Transverse colon (tissue), 4 donors: ENCODE measurements around the gene ETV6. TPM values are rescaled to one million over a fixed set of nuclear protein-coding genes. Genes with fewer than 3 reads are reported as not detected.

Experiments used
- DNase-seq: peaks from one replicate; pipeline ENCODE4 v3.0.0-alpha.2; 2019
- H3K27ac ChIP-seq, 4 donors: fragments of 200-600 bp; sonication (generic); 2 replicates each; pipeline ENCODE4 v1.5.1; 2016 to 2018; ENCODE audit warnings: inconsistent platforms in 4 of 4
- H3K27me3 ChIP-seq: fragments of 200-600 bp; sonication (generic); 2 replicates; pipeline ENCODE4 v1.5.1; 2017; ENCODE audit warnings: inconsistent platforms
- H3K36me3 ChIP-seq, 4 donors: fragments of 200-600 bp; sonication (generic); 2 replicates each; pipeline ENCODE4 v1.5.1; 2017 to 2019; ENCODE audit warnings: inconsistent platforms in 4 of 4
- H3K4me1 ChIP-seq, 4 donors: fragments of 200-600 bp; sonication (generic); 2 replicates each; pipeline ENCODE4 v1.5.1; 2017 to 2020; ENCODE audit warnings: inconsistent platforms in 4 of 4
- H3K4me3 ChIP-seq, 4 donors: fragments of 200-600 bp; sonication (generic); 1 replicate in 1 of 4; 2 replicates in 3 of 4; pipeline versions ENCODE4 v1.5.1 to v1.6.1; 2017 to 2019; ENCODE audit warnings: inconsistent platforms in 4 of 4
- H3K9me3 ChIP-seq, 2 donors: fragments of 200-600 bp; sonication (generic); 2 replicates each; pipeline ENCODE4 v1.5.1; 2017 to 2019; ENCODE audit warnings: inconsistent platforms in 2 of 2
- EP300 ChIP-seq: sonication (generic); formaldehyde crosslinking; IDR thresholded peaks from one replicate; pipeline ENCODE4 v1.6.1; 2017; ENCODE audit warnings: antibody characterized with exemption, low read depth
- POLR2A ChIP-seq: fragments of 450-650 bp; IDR thresholded peaks from one replicate; pipeline ENCODE4 v1.6.1; 2016; ENCODE audit warnings: antibody characterized with exemption, mild to moderate bottlenecking, moderate library complexity
- POLR2AphosphoS5 ChIP-seq, 3 donors: sonication (generic); formaldehyde crosslinking; IDR thresholded peaks; one replicate each; pipeline ENCODE4 v1.6.1; 2016; ENCODE audit warnings: antibody characterized with exemption in 3 of 3
- WGBS, 2 donors: methylation state at CpG; one replicate each; pipeline ENCODE4 v1.1.5; 2018; ENCODE audit warnings: low coverage in 1 of 2; 5-methylcytosine and 5-hydroxymethylcytosine counted together
- in situ Hi-C, 4 donors: fragments of 200-750 bp; cut with MboI; loops; one replicate each; pipeline versions ENCODE4 v1.15.0 to v1.15.1; 2017; ENCODE audit warnings: low sequenced_read_pairs in 3 of 4, low pct_ligation_motif_present in 1 of 4, low pct_unique_long_range_greater_than_20kb in 1 of 4
- intact Hi-C: fragments of 100-400 bp; cut with DNase I; formaldehyde crosslinking; loops from one replicate; pipeline ENCODE4 v1.15.1; 2023; ENCODE audit warnings: low total_unique reads
- total RNA-seq, 4 donors: library from RNA; depleted of rRNA; stranded (reverse); fragments of >200 nt; gene quantifications; one replicate each; pipeline ENCODE4 v1.1.0, GENCODE V29; 2016
- TF ChIP-seq, protein P1 (sequence below), 5 experiments: fragments of 200-600 bp in 3 of 5; fragments of 450-650 bp in 2 of 5; sonication (generic) in 3 of 5; IDR thresholded peaks; 1 replicate in 2 of 5; 2 replicates in 3 of 5; pipeline ENCODE4 v1.5.1; 2016 to 2017; ENCODE audit warnings: antibody characterized with exemption in 5 of 5, inconsistent platforms in 3 of 5, mild to moderate bottlenecking in 2 of 5, moderate library complexity in 1 of 5

ETV6 gene
- total RNA-seq, 4 donors from 2014 or later: 19.9 to 47.9 (median 41.0) TPM

DNA sequence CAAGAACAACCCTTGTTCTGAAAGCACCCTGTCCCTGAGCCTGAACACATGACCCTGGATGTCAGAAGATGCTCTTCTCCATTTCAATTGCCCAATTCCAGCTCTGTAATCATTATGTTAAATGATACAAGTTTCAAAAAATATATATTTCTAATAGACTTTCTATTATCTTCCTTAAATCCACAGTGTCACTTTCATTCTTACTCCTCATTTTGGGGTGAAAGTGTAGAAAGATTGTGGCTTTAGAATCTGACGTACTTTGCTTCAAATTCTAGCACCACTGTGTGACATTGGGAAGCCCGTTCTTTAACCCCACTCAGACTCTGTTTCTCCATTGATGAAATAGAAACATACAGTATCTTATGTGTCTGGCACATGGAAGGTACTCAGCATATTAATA, 83.2 kb downstream of the ETV6 start:
- Histone ChIP-seq H3K36me3 (no peaks in the 10 kb centered on the region), H3K27ac (peak overlapping the region in 3 of 4 donors; percentile 79 to 84 (median 83)), H3K4me1 (peaks cover 31 to 51% (median 41%) of the 10 kb centered on the region in 4 donors), H3K4me3 (no peak overlapping the region), H3K9me3 (no peaks in the 10 kb centered on the region), H3K27me3 (no peaks in the 10 kb centered on the region)
- in situ Hi-C loops: no loop called here
- WGBS, 2 donors: 83 to 90% methylated on average over 2 of the region's 2 CpGs
- no peak for DNase-seq
- intact Hi-C loops: no loop called here
- TF ChIP-seq, protein P1, sequence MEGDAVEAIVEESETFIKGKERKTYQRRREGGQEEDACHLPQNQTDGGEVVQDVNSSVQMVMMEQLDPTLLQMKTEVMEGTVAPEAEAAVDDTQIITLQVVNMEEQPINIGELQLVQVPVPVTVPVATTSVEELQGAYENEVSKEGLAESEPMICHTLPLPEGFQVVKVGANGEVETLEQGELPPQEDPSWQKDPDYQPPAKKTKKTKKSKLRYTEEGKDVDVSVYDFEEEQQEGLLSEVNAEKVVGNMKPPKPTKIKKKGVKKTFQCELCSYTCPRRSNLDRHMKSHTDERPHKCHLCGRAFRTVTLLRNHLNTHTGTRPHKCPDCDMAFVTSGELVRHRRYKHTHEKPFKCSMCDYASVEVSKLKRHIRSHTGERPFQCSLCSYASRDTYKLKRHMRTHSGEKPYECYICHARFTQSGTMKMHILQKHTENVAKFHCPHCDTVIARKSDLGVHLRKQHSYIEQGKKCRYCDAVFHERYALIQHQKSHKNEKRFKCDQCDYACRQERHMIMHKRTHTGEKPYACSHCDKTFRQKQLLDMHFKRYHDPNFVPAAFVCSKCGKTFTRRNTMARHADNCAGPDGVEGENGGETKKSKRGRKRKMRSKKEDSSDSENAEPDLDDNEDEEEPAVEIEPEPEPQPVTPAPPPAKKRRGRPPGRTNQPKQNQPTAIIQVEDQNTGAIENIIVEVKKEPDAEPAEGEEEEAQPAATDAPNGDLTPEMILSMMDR (IDR thresholded peaks at IDR 0.05): no peak
- TF ChIP-seq POLR2A (no peak), EP300 (no peak), POLR2AphosphoS5 (IDR thresholded peaks at IDR 0.05) (no peak)

- 81 to 85% methylated on average over 5 of the region's 5 CpGs for WGBS, 2 donors
- Histone ChIP-seq H3K27me3 (no peaks in the 10 kb centered on the region), H3K36me3 (no peaks in the 10 kb centered on the region), H3K9me3 (no peaks in the 10 kb centered on the region), H3K4me1 (peaks cover 21 to 32% (median 23%) of the 10 kb centered on the region in 4 donors), H3K27ac (no peak overlapping the region), H3K4me3 (no peak overlapping the region)
- in situ Hi-C loops (no loop called here), intact Hi-C loops (no loop called here)
- no peak for DNase-seq
- TF ChIP-seq POLR2A (no peak), POLR2AphosphoS5 (IDR thresholded peaks at IDR 0.05) (no peak), EP300 (no peak)
- TF ChIP-seq, protein P1 (IDR thresholded peaks at IDR 0.05): no peak
Observed at GRCh38 chr12:11734580-11735180, 85.2 kb downstream of the ETV6 start.

DNA sequence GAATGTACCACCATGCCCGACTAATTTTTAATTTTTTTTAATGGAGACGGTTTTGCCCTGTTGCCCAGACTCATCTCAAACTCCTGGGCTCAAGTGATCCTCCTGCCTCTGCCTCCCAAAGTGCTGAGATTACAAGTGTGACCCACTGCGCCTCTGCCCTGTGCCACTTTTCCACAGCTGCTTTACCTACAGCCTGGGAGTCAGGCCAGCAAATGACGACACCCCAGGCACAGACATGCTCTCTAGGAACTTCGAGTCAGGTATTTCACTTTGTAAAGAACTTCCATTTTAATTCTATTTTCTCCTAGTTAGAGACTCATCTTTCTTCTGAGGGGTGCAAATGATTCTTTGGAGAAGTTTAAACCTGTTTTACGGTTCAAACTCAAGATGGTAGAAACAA, 89.0 kb downstream of the ETV6 start:
- no peaks in the 10 kb centered on the region for H3K9me3 ChIP-seq
- H3K4me3 ChIP-seq: no peak overlapping the region
- H3K27ac ChIP-seq: no peak overlapping the region
- DNase-seq: no peak
- H3K36me3 ChIP-seq: no peaks in the 10 kb centered on the region
- in situ Hi-C loops (no loop called here), intact Hi-C loops (no loop called here)
- H3K27me3 ChIP-seq: no peaks in the 10 kb centered on the region
- TF ChIP-seq, protein P1 (IDR thresholded peaks at IDR 0.05): no peak
- TF ChIP-seq EP300 (no peak), POLR2AphosphoS5 (IDR thresholded peaks at IDR 0.05) (no peak), POLR2A (no peak)
- whole genome bisulfite sequencing, 2 donors: 58 to 80% methylated on average over 4 to 6 of the region's 6 CpGs
- peaks cover 3 to 20% (median 10%) of the 10 kb centered on the region in 4 donors for H3K4me1 ChIP-seq

GRCh38 chr12:11739980-11740577, 90.6 kb downstream of the ETV6 start:
- peaks cover 4 to 34% (median 15%) of the 10 kb centered on the region in 4 donors for H3K4me1 ChIP-seq
- H3K36me3 ChIP-seq: no peaks in the 10 kb centered on the region
- H3K9me3 ChIP-seq: no peaks in the 10 kb centered on the region
- no peak overlapping the region for H3K4me3 ChIP-seq
- no peak for DNase-seq
- intact Hi-C loops: no loop called here
- TF ChIP-seq EP300 (no peak), POLR2AphosphoS5 (IDR thresholded peaks at IDR 0.05) (no peak)
- TF ChIP-seq, protein P1 (IDR thresholded peaks at IDR 0.05): no peak
- no peaks in the 10 kb centered on the region for H3K27me3 ChIP-seq
- H3K27ac ChIP-seq: no peak overlapping the region
- in situ Hi-C loops: no loop called here
- WGBS, 2 donors: 53 to 73% methylated on average over 7 to 9 of the region's 9 CpGs
